Measurements from ENCODE around the gene MYBBP1A. TPM values are rescaled to one million over a fixed set of nuclear protein-coding genes. Genes with fewer than 3 reads are reported as not detected.

The MYBBP1A gene
- total and polyA plus RNA-seq, 2 of the 4 experiments (the other 2 are of a cell fraction): 22.6 to 45.9 TPM

GRCh38 chr17:4604111-4604644 is 49.0 kb upstream of the MYBBP1A start:
- DNase-seq: peak; percentile 62
- Histone ChIP-seq H4K8ac (ENCODE audit: low read depth in 2 of 2, low read length in 2 of 2) (no peak overlapping the region), H3K4me3 (ENCODE audit: insufficient read depth, low read depth, low read length) (no peak overlapping the region), H2AK5ac (ENCODE audit: low read depth, low read length) (no peak overlapping the region), H2BK15ac (ENCODE audit: low read depth, low read length) (no peak overlapping the region), H3K9ac (ENCODE audit: low read depth, low read length) (no peak overlapping the region), H3K9me3 (ENCODE audit: control insufficient read depth, insufficient read depth, low read length) (no peaks in the 10 kb centered on the region), H3K27ac (ENCODE audit: insufficient read depth, low read length) (peak overlapping the region; percentile 30; the same call in 1 of the 2 replicates), H3K18ac (ENCODE audit: low read depth, low read length) (no peak overlapping the region; the same call in 1 of the 2 replicates), H3K4me1 (ENCODE audit: control insufficient read depth, insufficient read depth, low read length) (peaks cover 21% of the 10 kb centered on the region; the same call in 1 of the 2 replicates), H2BK5ac (ENCODE audit: low read depth, low read length, poor library complexity, severe bottlenecking) (no peak overlapping the region), H3K79me1 (ENCODE audit: low read depth in 1 of 2, low read length in 2 of 2) (no peaks in the 10 kb centered on the region), H3K14ac (replicated peaks; ENCODE audit: low read depth, low read length) (no peak overlapping the region), H4K20me1 (ENCODE audit: insufficient read depth, low read length) (no peaks in the 10 kb centered on the region), H3K4me2 (ENCODE audit: low read depth, low read length) (no peak overlapping the region; the same call in 1 of the 2 replicates), H4K91ac (ENCODE audit: insufficient read depth, low read depth, low read length) (no peak overlapping the region), H2AK9ac (replicated peaks; ENCODE audit: low read depth, low read length, poor library complexity) (peak overlapping the region; percentile 24), H2BK120ac (ENCODE audit: low read depth, low read length) (no peak overlapping the region), H2BK20ac (ENCODE audit: low read depth, low read length) (no peak overlapping the region), H3K9me1 (ENCODE audit: insufficient read depth, low read length) (peaks cover 3% of the 10 kb centered on the region; the same call in 1 of the 2 replicates), H3K4ac (ENCODE audit: low read depth, low read length) (no peak overlapping the region), H3K36me3 (ENCODE audit: control insufficient read depth, insufficient read depth, low read length) (no peaks in the 10 kb centered on the region), H3K56ac (ENCODE audit: extremely low read depth, insufficient read depth, low read length) (no peak overlapping the region), H4K5ac (ENCODE audit: low read depth, low read length) (no peak overlapping the region; the same call in 1 of the 2 replicates), H2AFZ (replicated peaks; ENCODE audit: low read length, poor library complexity) (peak overlapping the region; percentile 9), H3K23ac (ENCODE audit: low read depth, low read length) (no peak overlapping the region), H3K27me3 (ENCODE audit: control insufficient read depth, insufficient read depth, low read length) (peaks cover 14% of the 10 kb centered on the region)
- intact Hi-C loops (cut with micrococcal nuclease): no loop called here
- TF ChIP-seq CEBPB (IDR thresholded peaks at IDR 0.05; ENCODE audit: low read depth, low read length): no peak
- TF ChIP-seq RAD21 (IDR thresholded peaks at IDR 0.05; ENCODE audit: low read length): no peak
- no peak for TF ChIP-seq CHD1 (IDR thresholded peaks at IDR 0.05; ENCODE audit: low read depth, low read length)
- no peak for TF ChIP-seq RFX5 (IDR thresholded peaks at IDR 0.05; ENCODE audit: low read depth, low read length)
- no peak for TF ChIP-seq MAFK (IDR thresholded peaks at IDR 0.05; ENCODE audit: low read depth, low read length)
- no peak for TF ChIP-seq MXI1 (IDR thresholded peaks at IDR 0.05; ENCODE audit: borderline replicate concordance, low read depth, low read length)
- TF ChIP-seq USF2 (IDR thresholded peaks at IDR 0.05; ENCODE audit: low read depth, low read length): no peak
- no peak for TF ChIP-seq MAZ (IDR thresholded peaks at IDR 0.05; ENCODE audit: borderline replicate concordance, low read depth, low read length)
- peak; percentile 50 for ATAC-seq (ENCODE audit: low read depth)
- in situ Hi-C loops (cut with MboI; ENCODE audit: low sequenced_read_pairs): no loop called here
- CTCF ChIA-PET: interaction anchor here (0.6 kb wide), 1 partner anchor 27 kb away, joined by 3 read pairs; no protein-coding TSS in a partner anchor
- no TSS peak for BruUV-seq (replicated peaks)
- dilution Hi-C loops (cut with HindIII; ENCODE audit: low sequenced_read_pairs, unreplicated experiment): no loop called here
- POLR2A ChIA-PET (ENCODE audit: unreplicated experiment): no interaction called here
- WGBS, 2 experiments (ENCODE audit: extremely low coverage in 2 of 2, insufficient read length in 1 of 2): 0% methylated on average over 2 of the region's 18 CpGs; no CpG with 5 or more reads in 1 of the 2 experiments
